Peyer's patch (tissue), 4 donors: ENCODE data around the gene TMEM222.

ENCODE experiments used
- POLR2A ChIP-seq, 2 donors: fragments of 450-650 bp; IDR thresholded peaks; one replicate each; pipeline ENCODE4 v1.5.1; 2017; ENCODE audit warnings: antibody characterized with exemption in 2 of 2, mild to moderate bottlenecking in 2 of 2, moderate library complexity in 2 of 2
- TF ChIP-seq, protein P1 (sequence below), 6 experiments: fragments of 450-650 bp in 4 of 6; fragments of 200-600 bp in 2 of 6; sonication (generic) in 1 of 6; IDR thresholded peaks; one replicate each; pipeline ENCODE4 v1.5.1; 2017 to 2019; ENCODE audit warnings: antibody characterized with exemption in 6 of 6, mild to moderate bottlenecking in 3 of 6, moderate library complexity in 1 of 6

- TF ChIP-seq, protein P1, sequence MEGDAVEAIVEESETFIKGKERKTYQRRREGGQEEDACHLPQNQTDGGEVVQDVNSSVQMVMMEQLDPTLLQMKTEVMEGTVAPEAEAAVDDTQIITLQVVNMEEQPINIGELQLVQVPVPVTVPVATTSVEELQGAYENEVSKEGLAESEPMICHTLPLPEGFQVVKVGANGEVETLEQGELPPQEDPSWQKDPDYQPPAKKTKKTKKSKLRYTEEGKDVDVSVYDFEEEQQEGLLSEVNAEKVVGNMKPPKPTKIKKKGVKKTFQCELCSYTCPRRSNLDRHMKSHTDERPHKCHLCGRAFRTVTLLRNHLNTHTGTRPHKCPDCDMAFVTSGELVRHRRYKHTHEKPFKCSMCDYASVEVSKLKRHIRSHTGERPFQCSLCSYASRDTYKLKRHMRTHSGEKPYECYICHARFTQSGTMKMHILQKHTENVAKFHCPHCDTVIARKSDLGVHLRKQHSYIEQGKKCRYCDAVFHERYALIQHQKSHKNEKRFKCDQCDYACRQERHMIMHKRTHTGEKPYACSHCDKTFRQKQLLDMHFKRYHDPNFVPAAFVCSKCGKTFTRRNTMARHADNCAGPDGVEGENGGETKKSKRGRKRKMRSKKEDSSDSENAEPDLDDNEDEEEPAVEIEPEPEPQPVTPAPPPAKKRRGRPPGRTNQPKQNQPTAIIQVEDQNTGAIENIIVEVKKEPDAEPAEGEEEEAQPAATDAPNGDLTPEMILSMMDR (IDR thresholded peaks at IDR 0.05), result no peak
- no peak for TF ChIP-seq POLR2A (IDR thresholded peaks at IDR 0.05)
Measured at GRCh38 chr1:27331922-27332321, 10.0 kb downstream of the TMEM222 start.
